Right cardiac atrium (tissue), 5 donors: ENCODE results near the gene ORC1. TPM values are rescaled to one million over a fixed set of nuclear protein-coding genes. Genes with fewer than 3 reads are reported as not detected.

Experiments
- ATAC-seq, 2 donors: fragments of 200-7000 bp; cut with Tn5 transposase; one replicate each; pipeline versions ENCODE4 v1.8.0 to v1.9.1; 2020; ENCODE audit warnings: moderate library complexity in 2 of 2, mild to moderate bottlenecking in 1 of 2
- DNase-seq, 3 donors: peaks; one replicate each; pipeline ENCODE4 v3.0.0-alpha.2; 2020
- H3K27ac ChIP-seq: one replicate; pipeline ENCODE4 v1.5.1; 2013; ENCODE audit warnings: mild to moderate bottlenecking, low read length, control low read depth, moderate library complexity
- H3K27me3 ChIP-seq: one replicate; pipeline ENCODE4 v1.6.1; 2013; ENCODE audit not compliant: control insufficient read depth, insufficient read depth
- H3K4me1 ChIP-seq: one replicate; pipeline ENCODE4 v1.6.1; 2013; ENCODE audit warnings: low read length; ENCODE audit not compliant: control insufficient read depth, insufficient read depth
- H3K4me3 ChIP-seq: one replicate; pipeline ENCODE4 v1.5.1; 2013; ENCODE audit warnings: low read length, control low read depth
- H3K9me3 ChIP-seq: one replicate; pipeline ENCODE4 v1.6.1; 2013; ENCODE audit warnings: low read length; ENCODE audit not compliant: control insufficient read depth
- WGBS: extraction: QIAGEN DNeasy Blood & Tissue Kit; methylation state at CpG from one replicate; pipeline ENCODE4 v1.1.7; 2013; 5-methylcytosine and 5-hydroxymethylcytosine counted together
- intact Hi-C, 4 donors: fragments of 100-400 bp; cut with DNase I; formaldehyde crosslinking; loops; one replicate each; pipeline versions ENCODE4 v1.11.0 to v1.14.0; 2022 to 2023
- polyA plus RNA-seq: library from polyadenylated mRNA; stranded (reverse); fragments of 200-250 nt; gene quantifications from one replicate; pipeline ENCODE4 v1.2.3, GENCODE V29; 2013
- total RNA-seq, 4 donors: library from RNA; stranded (reverse); fragmentation: NEBNext Ultra II Directional; extraction: Animal tissue kit (Norgen Biotek cat#: 25700); gene quantifications; one replicate each; pipeline ENCODE4 v1.2.1, GENCODE V29; 2021
- donor health status: healthy with polysubstance abuse.
- donor health status: DM: no; HTN: yes; CAD: no.
- donor health status: DM: no; HTN: no; CAD: no.
- donor health status: DM: no; HTN: yes; CAD: no; lungs with severe emphysema.
- donor health status: DM: yes; HTN: yes; CAD: no.

The ORC1 gene
- total and polyA plus RNA-seq, 5 donors, result 0.07 to 0.47 (median 0.17) TPM

- intact Hi-C loops, result no loop called here
- Histone ChIP-seq H3K4me3 (no peak overlapping the region), H3K9me3 (no peaks in the 10 kb centered on the region), H3K27me3 (no peaks in the 10 kb centered on the region), H3K4me1 (peaks cover 3% of the 10 kb centered on the region), H3K27ac (no peak overlapping the region)
- WGBS, result 86% methylated on average over 7 of the region's 7 CpGs
- ATAC-seq, result no peak
- DNase-seq, result no peak
These were observed 43.6 kb downstream of the ORC1 start for GRCh38 chr1:52360595-52360968.

GRCh38 chr1:52359676-52360594, 44.3 kb downstream of the ORC1 start:
- H3K27ac ChIP-seq, result no peak overlapping the region
- no peak overlapping the region for H3K4me3 ChIP-seq
- no peaks in the 10 kb centered on the region for H3K27me3 ChIP-seq
- H3K4me1 ChIP-seq, result no peaks in the 10 kb centered on the region
- DNase-seq (no peak), ATAC-seq (no peak)
- 91% methylated on average over 24 of the region's 24 CpGs for WGBS
- intact Hi-C loops, result no loop called here
- H3K9me3 ChIP-seq, result no peaks in the 10 kb centered on the region

GRCh38 chr1:52358851-52359497, 45.2 kb downstream of the ORC1 start:
- DNase-seq (no peak), ATAC-seq (no peak)
- Histone ChIP-seq H3K9me3 (no peaks in the 10 kb centered on the region), H3K27ac (no peak overlapping the region), H3K4me3 (no peak overlapping the region), H3K27me3 (no peaks in the 10 kb centered on the region), H3K4me1 (no peaks in the 10 kb centered on the region)
- WGBS, result 92% methylated on average over 18 of the region's 18 CpGs
- intact Hi-C loops, result no loop called here

GRCh38 chr1:52357397-52357796, 46.8 kb downstream of the ORC1 start:
- no peak overlapping the region for H3K4me3 ChIP-seq
- ATAC-seq (no peak), DNase-seq (no peak)
- 96% methylated on average over 9 of the region's 9 CpGs for WGBS
- H3K27me3 ChIP-seq, result no peaks in the 10 kb centered on the region
- no peak overlapping the region for H3K27ac ChIP-seq
- H3K9me3 ChIP-seq, result no peaks in the 10 kb centered on the region
- no peaks in the 10 kb centered on the region for H3K4me1 ChIP-seq
- intact Hi-C loops, result no loop called here

- H3K27ac ChIP-seq, result no peak overlapping the region
- no peaks in the 10 kb centered on the region for H3K4me1 ChIP-seq
- DNase-seq, result no peak
- ATAC-seq, result no peak
- intact Hi-C loops, result no loop called here
- H3K4me3 ChIP-seq, result no peak overlapping the region
- no peaks in the 10 kb centered on the region for H3K27me3 ChIP-seq
- 92% methylated on average over 8 of the region's 8 CpGs for WGBS
- H3K9me3 ChIP-seq, result no peaks in the 10 kb centered on the region
These were observed 47.3 kb downstream of the ORC1 start for GRCh38 chr1:52356818-52357355.

- H3K4me3 ChIP-seq, result no peak overlapping the region
- ATAC-seq (no peak), DNase-seq (no peak)
- no peaks in the 10 kb centered on the region for H3K27me3 ChIP-seq
- no peaks in the 10 kb centered on the region for H3K9me3 ChIP-seq
- no peak overlapping the region for H3K27ac ChIP-seq
- intact Hi-C loops, result no loop called here
- WGBS, result 91% methylated on average over 11 of the region's 11 CpGs
- no peaks in the 10 kb centered on the region for H3K4me1 ChIP-seq
These were observed 48.2 kb downstream of the ORC1 start for GRCh38 chr1:52355847-52356505.

- DNase-seq, result no peak
- H3K27ac ChIP-seq, result no peak overlapping the region
- 94% methylated on average over 8 of the region's 8 CpGs for WGBS
- no peak overlapping the region for H3K4me3 ChIP-seq
- H3K9me3 ChIP-seq, result no peaks in the 10 kb centered on the region
- intact Hi-C loops, result no loop called here
- H3K27me3 ChIP-seq, result no peaks in the 10 kb centered on the region
- no peak for ATAC-seq
- H3K4me1 ChIP-seq, result no peaks in the 10 kb centered on the region
These were observed 48.8 kb downstream of the ORC1 start for GRCh38 chr1:52355436-52355835.

- DNase-seq (no peak), ATAC-seq (no peak)
- H3K4me3 ChIP-seq, result no peak overlapping the region
- intact Hi-C loops, result no loop called here
- no peaks in the 10 kb centered on the region for H3K27me3 ChIP-seq
- no peaks in the 10 kb centered on the region for H3K9me3 ChIP-seq
- no peak overlapping the region for H3K27ac ChIP-seq
- no peaks in the 10 kb centered on the region for H3K4me1 ChIP-seq
- WGBS, result 76% methylated on average over 7 of the region's 7 CpGs
These were observed 51.5 kb downstream of the ORC1 start for GRCh38 chr1:52352690-52353089.

GRCh38 chr1:52348704-52349300, 55.4 kb downstream of the ORC1 start:
- no peaks in the 10 kb centered on the region for H3K4me1 ChIP-seq
- no peak overlapping the region for H3K4me3 ChIP-seq
- H3K27ac ChIP-seq, result no peak overlapping the region
- WGBS, result 42% methylated on average over 8 of the region's 8 CpGs
- H3K9me3 ChIP-seq, result no peaks in the 10 kb centered on the region
- ATAC-seq, result peak; percentile 38 to 50
- DNase-seq, result no peak
- intact Hi-C loops, result no loop called here
- H3K27me3 ChIP-seq, result no peaks in the 10 kb centered on the region

GRCh38 chr1:52346653-52347052, 57.6 kb downstream of the ORC1 start:
- no peaks in the 10 kb centered on the region for H3K27me3 ChIP-seq
- H3K4me1 ChIP-seq, result no peaks in the 10 kb centered on the region
- intact Hi-C loops, result no loop called here
- WGBS, result 89% methylated on average over 4 of the region's 4 CpGs
- no peak overlapping the region for H3K4me3 ChIP-seq
- no peak overlapping the region for H3K27ac ChIP-seq
- no peaks in the 10 kb centered on the region for H3K9me3 ChIP-seq
- DNase-seq, result no peak
- ATAC-seq, result no peak

GRCh38 chr1:52345252-52345651, 59.0 kb downstream of the ORC1 start:
- no peaks in the 10 kb centered on the region for H3K9me3 ChIP-seq
- ATAC-seq (no peak), DNase-seq (no peak)
- H3K4me3 ChIP-seq, result no peak overlapping the region
- no peaks in the 10 kb centered on the region for H3K27me3 ChIP-seq
- H3K4me1 ChIP-seq, result no peaks in the 10 kb centered on the region
- intact Hi-C loops, result no loop called here
- no peak overlapping the region for H3K27ac ChIP-seq
- 79% methylated on average over 2 of the region's 2 CpGs for WGBS
